ENCODE results near the gene CNTNAP2.

DNA sequence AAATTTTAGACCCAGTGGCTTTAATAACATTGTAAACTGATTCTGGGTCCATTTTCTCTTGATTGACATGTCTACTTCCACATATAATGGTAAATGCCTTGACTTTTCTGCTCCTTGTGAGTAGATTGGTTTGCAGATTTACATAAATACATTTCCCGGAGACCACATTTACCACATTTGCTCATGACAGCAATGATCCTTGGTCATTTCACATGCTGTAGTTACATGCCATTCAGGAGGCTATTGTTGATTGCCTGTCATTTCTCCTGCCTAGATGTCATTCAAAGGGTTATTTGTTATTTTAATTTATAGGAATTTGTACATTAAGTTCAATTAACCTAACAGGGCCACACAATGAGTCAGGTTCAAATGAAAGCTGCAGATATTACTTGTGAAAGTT is 280.5 kb downstream of the CNTNAP2 start:
- TF ChIP-seq, protein P1, sequence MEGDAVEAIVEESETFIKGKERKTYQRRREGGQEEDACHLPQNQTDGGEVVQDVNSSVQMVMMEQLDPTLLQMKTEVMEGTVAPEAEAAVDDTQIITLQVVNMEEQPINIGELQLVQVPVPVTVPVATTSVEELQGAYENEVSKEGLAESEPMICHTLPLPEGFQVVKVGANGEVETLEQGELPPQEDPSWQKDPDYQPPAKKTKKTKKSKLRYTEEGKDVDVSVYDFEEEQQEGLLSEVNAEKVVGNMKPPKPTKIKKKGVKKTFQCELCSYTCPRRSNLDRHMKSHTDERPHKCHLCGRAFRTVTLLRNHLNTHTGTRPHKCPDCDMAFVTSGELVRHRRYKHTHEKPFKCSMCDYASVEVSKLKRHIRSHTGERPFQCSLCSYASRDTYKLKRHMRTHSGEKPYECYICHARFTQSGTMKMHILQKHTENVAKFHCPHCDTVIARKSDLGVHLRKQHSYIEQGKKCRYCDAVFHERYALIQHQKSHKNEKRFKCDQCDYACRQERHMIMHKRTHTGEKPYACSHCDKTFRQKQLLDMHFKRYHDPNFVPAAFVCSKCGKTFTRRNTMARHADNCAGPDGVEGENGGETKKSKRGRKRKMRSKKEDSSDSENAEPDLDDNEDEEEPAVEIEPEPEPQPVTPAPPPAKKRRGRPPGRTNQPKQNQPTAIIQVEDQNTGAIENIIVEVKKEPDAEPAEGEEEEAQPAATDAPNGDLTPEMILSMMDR (IDR thresholded peaks at IDR 0.05): no peak
- no peak for TF ChIP-seq EP300 (IDR thresholded peaks at IDR 0.05)
- no peak for TF ChIP-seq POLR2A (IDR thresholded peaks at IDR 0.05)

All from tibial nerve (tissue), 4 donors.